ENCODE data around the gene C16orf92. TPM values are rescaled to one million over a fixed set of nuclear protein-coding genes. Genes with fewer than 3 reads are reported as not detected.

C16orf92 gene
- total and polyA plus RNA-seq, 2 donors (not counting 3 experiments of a cell fraction or from before 2014, with no cell fraction given) = not detected

DNA sequence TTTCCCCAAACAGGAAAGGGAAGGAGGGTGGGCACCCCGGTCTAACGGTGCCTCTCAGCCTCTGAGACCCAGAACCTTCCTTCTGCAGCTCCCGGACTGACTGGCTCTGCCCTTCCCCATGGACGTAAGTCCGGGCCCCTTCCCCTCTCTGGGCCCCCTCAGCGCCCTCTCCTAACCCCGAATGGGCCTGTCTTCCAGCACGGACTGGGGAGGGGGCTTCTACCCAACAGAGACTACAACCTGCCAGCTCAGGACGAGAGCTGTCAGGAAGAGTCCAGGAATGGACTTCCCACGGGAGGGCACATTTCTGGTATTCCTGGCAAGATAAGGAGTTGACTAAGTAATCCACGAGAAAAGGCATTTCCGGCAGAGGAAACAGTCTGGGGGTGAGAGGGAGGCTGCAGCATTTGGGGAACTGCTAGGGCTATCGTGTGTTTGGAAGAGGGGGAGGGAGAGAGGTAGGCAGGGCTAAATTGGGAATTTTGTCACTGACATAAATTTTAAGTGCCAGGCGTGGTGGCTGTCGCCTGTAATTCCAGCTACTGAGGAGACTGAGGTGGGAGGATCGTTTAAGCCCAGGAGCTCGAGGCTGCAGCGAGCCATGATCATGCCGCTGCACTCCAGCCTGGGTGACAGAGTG, 30.5 kb downstream of the C16orf92 start:
- POLR2A ChIA-PET = interaction anchor here (0.6 to 2.7 kb wide), 2 partner anchors 12 to 37 kb away, joined by 4 to 21 read pairs; partner anchors contain the start of gene ALDOA
- no peaks in the 10 kb centered on the region for H3K27me3 ChIP-seq (ENCODE audit: control insufficient read depth in 2 of 2, insufficient read depth in 2 of 2, low read length in 2 of 2)
- BruUV-seq (replicated peaks) = TSS peak; percentile 76
- H3K36me3 ChIP-seq (ENCODE audit: control insufficient read depth in 2 of 2, extremely low read depth in 1 of 2, insufficient read depth in 2 of 2, low read length in 2 of 2) = peaks cover 0 to 5% of the 10 kb centered on the region in 2 experiments
- no peaks in the 10 kb centered on the region for H3K9me1 ChIP-seq (replicated peaks; ENCODE audit: control insufficient read depth, extremely low read depth, insufficient read depth, low read length)
- TF ChIP-seq POLR2A (IDR thresholded peaks at IDR 0.05; ENCODE audit: low read depth, low read length) (peak; percentile 43), JUN (IDR thresholded peaks at IDR 0.05; ENCODE audit: borderline replicate concordance, insufficient read depth, insufficient read length, low read depth) (peak; percentile 23), GATA2 (IDR thresholded peaks at IDR 0.05; ENCODE audit: insufficient read depth, insufficient read length, low read depth, low read length) (peak; percentile 89), POLR2AphosphoS5 (IDR thresholded peaks at IDR 0.05; ENCODE audit: insufficient read depth, low read depth, low read length) (peak; percentile 77), MYC (IDR thresholded peaks at IDR 0.05; ENCODE audit: low read depth, low read length) (no peak), EZH2 (IDR thresholded peaks at IDR 0.05; ENCODE audit: borderline replicate concordance, low read depth, low read length, severe bottlenecking) (no peak), FOS (IDR thresholded peaks at IDR 0.05; ENCODE audit: borderline replicate concordance, insufficient read depth, low read length) (peak; percentile 18)
- TF ChIP-seq, protein P1, sequence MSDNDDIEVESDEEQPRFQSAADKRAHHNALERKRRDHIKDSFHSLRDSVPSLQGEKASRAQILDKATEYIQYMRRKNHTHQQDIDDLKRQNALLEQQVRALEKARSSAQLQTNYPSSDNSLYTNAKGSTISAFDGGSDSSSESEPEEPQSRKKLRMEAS (IDR thresholded peaks at IDR 0.05; ENCODE audit: insufficient read depth, insufficient read length) = no peak
- TF ChIP-seq, protein P2, sequence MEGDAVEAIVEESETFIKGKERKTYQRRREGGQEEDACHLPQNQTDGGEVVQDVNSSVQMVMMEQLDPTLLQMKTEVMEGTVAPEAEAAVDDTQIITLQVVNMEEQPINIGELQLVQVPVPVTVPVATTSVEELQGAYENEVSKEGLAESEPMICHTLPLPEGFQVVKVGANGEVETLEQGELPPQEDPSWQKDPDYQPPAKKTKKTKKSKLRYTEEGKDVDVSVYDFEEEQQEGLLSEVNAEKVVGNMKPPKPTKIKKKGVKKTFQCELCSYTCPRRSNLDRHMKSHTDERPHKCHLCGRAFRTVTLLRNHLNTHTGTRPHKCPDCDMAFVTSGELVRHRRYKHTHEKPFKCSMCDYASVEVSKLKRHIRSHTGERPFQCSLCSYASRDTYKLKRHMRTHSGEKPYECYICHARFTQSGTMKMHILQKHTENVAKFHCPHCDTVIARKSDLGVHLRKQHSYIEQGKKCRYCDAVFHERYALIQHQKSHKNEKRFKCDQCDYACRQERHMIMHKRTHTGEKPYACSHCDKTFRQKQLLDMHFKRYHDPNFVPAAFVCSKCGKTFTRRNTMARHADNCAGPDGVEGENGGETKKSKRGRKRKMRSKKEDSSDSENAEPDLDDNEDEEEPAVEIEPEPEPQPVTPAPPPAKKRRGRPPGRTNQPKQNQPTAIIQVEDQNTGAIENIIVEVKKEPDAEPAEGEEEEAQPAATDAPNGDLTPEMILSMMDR (IDR thresholded peaks at IDR 0.05; ENCODE audit: extremely low read depth in 1 of 2, insufficient read depth in 1 of 2, low read depth in 1 of 2, low read length in 2 of 2) = no peak
- H3K4me2 ChIP-seq (ENCODE audit: insufficient read depth, low read length) = peak overlapping the region; percentile 61
- peaks cover 4% of the 10 kb centered on the region for H3K79me2 ChIP-seq (ENCODE audit: control insufficient read depth, insufficient read depth, low read length)
- peaks cover 35% of the 10 kb centered on the region for H3K4me1 ChIP-seq (ENCODE audit: control insufficient read depth, extremely low read depth, insufficient read depth, low read length)
- H3K4me3 ChIP-seq (replicated peaks in 1 of 3; ENCODE audit: insufficient read depth in 1 of 3, low read depth in 1 of 3, low read length in 3 of 3) = peak overlapping the region; percentile 62 to 75 (median 70)
- no peak for FAIRE-seq
- no peaks in the 10 kb centered on the region for H4K20me1 ChIP-seq (replicated peaks; ENCODE audit: control insufficient read depth, extremely low read depth, insufficient read depth, low read length)
- no peaks in the 10 kb centered on the region for H3K9me3 ChIP-seq (replicated peaks; ENCODE audit: control insufficient read depth, insufficient read depth, low read length)
- peak overlapping the region; percentile 40 for H2AFZ ChIP-seq (ENCODE audit: low read depth, low read length)
- dilution Hi-C loops (cut with MboI; ENCODE audit: extremely low pct_ligation_motif_present, low sequenced_read_pairs) = no loop called here
- H3K9ac ChIP-seq (replicated peaks; ENCODE audit: extremely low read depth, insufficient read depth, low read length) = peak overlapping the region; percentile 73
- CTCF ChIA-PET = interaction anchor here (1.1 to 3.5 kb wide), 7 partner anchors 9 to 353 kb away, joined by 3 to 20 read pairs (median 5); partner anchors contain the start of genes ALDOA and TBX6
- intact Hi-C loops (cut with micrococcal nuclease) = loop anchor here (2.0 kb wide), 1 partner anchor 21 kb away; no protein-coding TSS in a partner anchor
- peak; percentile 59 for DNase-seq (ENCODE audit: low read depth, low spot score)
- peak overlapping the region; percentile 72 for H3K27ac ChIP-seq (ENCODE audit: insufficient read depth, low read depth, low read length)

All from endothelial cell of umbilical vein (primary cell).